Measurements from ENCODE around the gene HOMER2.

DNA sequence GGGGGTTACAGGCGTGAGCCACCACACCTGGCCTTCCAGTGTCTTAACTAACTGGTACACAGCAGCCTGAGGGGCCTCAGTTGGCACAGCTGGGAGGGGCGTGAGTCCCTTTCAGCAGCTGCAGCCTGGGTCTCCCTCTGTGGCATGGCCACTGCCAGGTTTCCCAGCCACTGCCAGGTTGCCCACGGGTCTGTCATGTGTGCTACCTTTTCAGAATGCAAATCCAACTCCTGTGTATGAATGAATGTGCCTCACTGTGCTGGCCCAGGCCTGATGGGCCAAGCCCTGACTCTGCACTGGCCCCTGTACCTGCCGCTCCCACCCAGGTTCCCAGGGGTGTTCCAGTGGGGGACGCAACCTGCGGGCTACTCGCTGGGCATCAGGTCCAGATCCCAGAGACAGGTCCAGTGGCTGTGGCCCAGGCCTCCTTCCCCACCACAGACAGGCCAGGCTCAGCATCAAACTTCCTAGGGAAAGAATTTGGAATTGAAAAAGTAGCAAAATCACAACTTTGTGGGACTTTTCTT is 117.1 kb downstream of the HOMER2 start:
- TF ChIP-seq, protein P1, sequence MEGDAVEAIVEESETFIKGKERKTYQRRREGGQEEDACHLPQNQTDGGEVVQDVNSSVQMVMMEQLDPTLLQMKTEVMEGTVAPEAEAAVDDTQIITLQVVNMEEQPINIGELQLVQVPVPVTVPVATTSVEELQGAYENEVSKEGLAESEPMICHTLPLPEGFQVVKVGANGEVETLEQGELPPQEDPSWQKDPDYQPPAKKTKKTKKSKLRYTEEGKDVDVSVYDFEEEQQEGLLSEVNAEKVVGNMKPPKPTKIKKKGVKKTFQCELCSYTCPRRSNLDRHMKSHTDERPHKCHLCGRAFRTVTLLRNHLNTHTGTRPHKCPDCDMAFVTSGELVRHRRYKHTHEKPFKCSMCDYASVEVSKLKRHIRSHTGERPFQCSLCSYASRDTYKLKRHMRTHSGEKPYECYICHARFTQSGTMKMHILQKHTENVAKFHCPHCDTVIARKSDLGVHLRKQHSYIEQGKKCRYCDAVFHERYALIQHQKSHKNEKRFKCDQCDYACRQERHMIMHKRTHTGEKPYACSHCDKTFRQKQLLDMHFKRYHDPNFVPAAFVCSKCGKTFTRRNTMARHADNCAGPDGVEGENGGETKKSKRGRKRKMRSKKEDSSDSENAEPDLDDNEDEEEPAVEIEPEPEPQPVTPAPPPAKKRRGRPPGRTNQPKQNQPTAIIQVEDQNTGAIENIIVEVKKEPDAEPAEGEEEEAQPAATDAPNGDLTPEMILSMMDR (IDR thresholded peaks at IDR 0.05; ENCODE audit: borderline replicate concordance, extremely low read depth, low read length, poor library complexity, severe bottlenecking), result no peak
- no peak for TF ChIP-seq EZH2 (IDR thresholded peaks at IDR 0.05; ENCODE audit: borderline replicate concordance, low read depth, low read length, severe bottlenecking)

Measured in DND-41 (cell line).